Measurements from ENCODE around the gene GALNT4.

GRCh38 chr12:89568484-89568883 is 43.9 kb upstream of the GALNT4 start:
- no peak for TF ChIP-seq CTCF (IDR thresholded peaks at IDR 0.05; ENCODE audit: insufficient read depth, low read length, poor library complexity, severe bottlenecking)
- TF ChIP-seq EZH2phosphoT487 (conservative IDR thresholded peaks at IDR 0.05; ENCODE audit: low read length) = no peak

All from SU-DHL-6 (cell line).